ENCODE measurements around the gene PPP1CA. TPM values are rescaled to one million over a fixed set of nuclear protein-coding genes. Genes with fewer than 3 reads are reported as not detected.

The PPP1CA gene
- polyA plus RNA-seq, 2 of the 4 experiments (the other 2 are of a cell fraction) = 174 to 208 TPM

- H3K4me2 ChIP-seq = no peak overlapping the region
- ChIA-PET POLR2A (no interaction called here), CTCF (interaction anchor here (1.0 kb wide), 1 partner anchor 9 kb away, joined by 4 read pairs; no protein-coding TSS in a partner anchor)
- no peak for DNase-seq (ENCODE audit: low read depth in 1 of 2, low spot score in 1 of 2)
- TF ChIP-seq FOSB (CRISPR knock-in tag; IDR thresholded peaks at IDR 0.05) (no peak), EHF (CRISPR knock-in tag; IDR thresholded peaks at IDR 0.05) (no peak), E2F6 (IDR thresholded peaks at IDR 0.05; ENCODE audit: borderline replicate concordance, low read depth) (no peak), RCOR1 (IDR thresholded peaks at IDR 0.05; ENCODE audit: low read depth, low read length) (no peak), TP53 (CRISPR knock-in tag; IDR thresholded peaks at IDR 0.05) (no peak)
- H3K4me1 ChIP-seq = 0 out of 3 replicates have a peak, but pooled peaks cover 3% of the 10 kb centered on the region
- H3K9me3 ChIP-seq = no peaks in the 10 kb centered on the region
- 88% methylated on average over 9 of the region's 24 CpGs for WGBS (ENCODE audit: missing lambda C conversion rate)
- H3K27ac ChIP-seq = no peak overlapping the region
- no peak overlapping the region for H3K4me3 ChIP-seq
- ATAC-seq = no peak
- no peak for FAIRE-seq
These were observed 7.6 kb upstream of the PPP1CA start for GRCh38 chr11:67409261-67409666.

GRCh38 chr11:67408437-67409200 lies 7.0 kb upstream of the PPP1CA start:
- DNase-seq (ENCODE audit: low read depth in 1 of 2, low spot score in 1 of 2) (no peak), FAIRE-seq (no peak), ATAC-seq (no peak)
- ChIA-PET POLR2A (no interaction called here), CTCF (interaction anchor here (1.0 to 1.6 kb wide), 2 partner anchors 10 to 26 kb away, joined by 4 to 5 read pairs; no protein-coding TSS in a partner anchor)
- no peaks in the 10 kb centered on the region for H3K9me3 ChIP-seq
- 77% methylated on average over 10 of the region's 18 CpGs for WGBS (ENCODE audit: missing lambda C conversion rate)
- H3K4me2 ChIP-seq = no peak overlapping the region
- TF ChIP-seq RARB (CRISPR knock-in tag; IDR thresholded peaks at IDR 0.05) (no peak), MAX (IDR thresholded peaks at IDR 0.05) (no peak), HOXB5 (CRISPR knock-in tag; IDR thresholded peaks at IDR 0.05) (no peak), HES2 (IDR thresholded peaks at IDR 0.05) (no peak), POLR2A (IDR thresholded peaks at IDR 0.05; ENCODE audit: low read length) (no peak), EP300 (IDR thresholded peaks at IDR 0.05) (no peak), PHF8 (IDR thresholded peaks at IDR 0.05; ENCODE audit: borderline replicate concordance, low read depth) (no peak), RAD21 (conservative IDR thresholded peaks at IDR 0.05 in 1 of 2, IDR thresholded peaks at IDR 0.05 in 1 of 2) (no peak), TP53 (CRISPR knock-in tag; IDR thresholded peaks at IDR 0.05) (no peak), FOSL2 (IDR thresholded peaks at IDR 0.05) (no peak), FOSL2 (CRISPR knock-in tag; IDR thresholded peaks at IDR 0.05) (no peak), TFCP2L1 (CRISPR knock-in tag; IDR thresholded peaks at IDR 0.05) (no peak), ATOH8 (CRISPR knock-in tag; IDR thresholded peaks at IDR 0.05; ENCODE audit: low read depth) (no peak), EHMT2 (IDR thresholded peaks at IDR 0.05; ENCODE audit: low read depth) (no peak), HEYL (CRISPR knock-in tag; IDR thresholded peaks at IDR 0.05) (no peak), NFE2L2 (conservative IDR thresholded peaks at IDR 0.05; ENCODE audit: low read length) (no peak), MYC (IDR thresholded peaks at IDR 0.05; ENCODE audit: borderline replicate concordance, low read length) (no peak)
- H3K4me3 ChIP-seq = no peak overlapping the region
- 0 out of 3 replicates have a peak, but pooled peaks cover 3% of the 10 kb centered on the region for H3K4me1 ChIP-seq
- no peak overlapping the region for H3K27ac ChIP-seq

- 81% methylated on average over 12 of the region's 12 CpGs for WGBS (ENCODE audit: missing lambda C conversion rate)
- TF ChIP-seq HES2 (IDR thresholded peaks at IDR 0.05) (no peak), HOXB5 (CRISPR knock-in tag; IDR thresholded peaks at IDR 0.05) (no peak), ZFP36 (IDR thresholded peaks at IDR 0.05; ENCODE audit: borderline replicate concordance, partially characterized antibody) (no peak), SMC3 (IDR thresholded peaks at IDR 0.05) (no peak), RAD21 (conservative IDR thresholded peaks at IDR 0.05 in 1 of 2, IDR thresholded peaks at IDR 0.05 in 1 of 2) (no peak), ESRRA (IDR thresholded peaks at IDR 0.05; ENCODE audit: borderline replicate concordance, low read length) (no peak), CBX8 (IDR thresholded peaks at IDR 0.05) (no peak), HOXB13 (CRISPR knock-in tag; IDR thresholded peaks at IDR 0.05; ENCODE audit: low read depth) (no peak), HDAC2 (IDR thresholded peaks at IDR 0.05) (no peak), RFX5 (IDR thresholded peaks at IDR 0.05) (no peak), NFE2L2 (conservative IDR thresholded peaks at IDR 0.05; ENCODE audit: low read length) (no peak), NR3C1 (IDR thresholded peaks at IDR 0.05) (no peak)
These were observed 6.1 kb upstream of the PPP1CA start for GRCh38 chr11:67407688-67408163.

More at GRCh38 chr11:67407688-67408163, 6.1 kb upstream of the PPP1CA start:
- CTCF ChIA-PET = interaction anchor here (0.9 to 1.6 kb wide), 3 partner anchors 25 to 62 kb away, joined by 4 to 5 read pairs (median 4); partner anchors contain the start of gene TMEM134
- POLR2A ChIA-PET = no interaction called here
- Histone ChIP-seq H3K9me3 (no peaks in the 10 kb centered on the region), H3K4me1 (no peaks in the 10 kb centered on the region), H3K4me3 (no peak overlapping the region), H3K4me2 (no peak overlapping the region), H3K27ac (no peak overlapping the region)
- no peak for ATAC-seq
- DNase-seq (ENCODE audit: low read depth in 1 of 2, low spot score in 1 of 2) = no peak
- no peak for FAIRE-seq
